SK-N-SH (cell line): ENCODE measurements around the gene TBRG4.

Experiments
- CHD2 ChIP-seq: fragments of 150-350 bp; IDR thresholded peaks from 2 replicates; pipeline ENCODE4 v1.6.1; 2018; ENCODE audit warnings: low read length; ENCODE audit not compliant: partially characterized antibody
- EP300 ChIP-seq, 2 experiments: IDR thresholded peaks; 2 replicates each; pipeline versions ENCODE4 v1.4.0 to v1.6.1; 2012; ENCODE audit warnings: borderline replicate concordance in 1 of 2, low read depth in 1 of 2, low read length in 1 of 2
- EZH2phosphoT487 ChIP-seq: fragments of 200-600 bp; sonication (generic); IDR thresholded peaks from 2 replicates; pipeline ENCODE4 v1.6.1; 2017; ENCODE audit warnings: low read depth, mixed run types, mild to moderate bottlenecking, antibody characterized with exemption, moderate library complexity, borderline replicate concordance
- POLR2AphosphoS5 ChIP-seq: IDR thresholded peaks from 2 replicates; pipeline ENCODE4 v1.6.1; 2012; ENCODE audit warnings: low read depth, low read length
- TF ChIP-seq, protein P1 (sequence below): IDR thresholded peaks from 2 replicates; pipeline ENCODE4; 2012
- TF ChIP-seq, protein P2 (sequence below): IDR thresholded peaks from 2 replicates; pipeline ENCODE4 v1.4.0; 2012; ENCODE audit warnings: low read depth
- TF ChIP-seq, protein P3 (sequence below): fragments of 200-600 bp; sonication (generic); IDR thresholded peaks from 2 replicates; pipeline ENCODE4 v1.6.1; 2017; ENCODE audit warnings: antibody characterized with exemption, mild to moderate bottlenecking, moderate library complexity

DNA sequence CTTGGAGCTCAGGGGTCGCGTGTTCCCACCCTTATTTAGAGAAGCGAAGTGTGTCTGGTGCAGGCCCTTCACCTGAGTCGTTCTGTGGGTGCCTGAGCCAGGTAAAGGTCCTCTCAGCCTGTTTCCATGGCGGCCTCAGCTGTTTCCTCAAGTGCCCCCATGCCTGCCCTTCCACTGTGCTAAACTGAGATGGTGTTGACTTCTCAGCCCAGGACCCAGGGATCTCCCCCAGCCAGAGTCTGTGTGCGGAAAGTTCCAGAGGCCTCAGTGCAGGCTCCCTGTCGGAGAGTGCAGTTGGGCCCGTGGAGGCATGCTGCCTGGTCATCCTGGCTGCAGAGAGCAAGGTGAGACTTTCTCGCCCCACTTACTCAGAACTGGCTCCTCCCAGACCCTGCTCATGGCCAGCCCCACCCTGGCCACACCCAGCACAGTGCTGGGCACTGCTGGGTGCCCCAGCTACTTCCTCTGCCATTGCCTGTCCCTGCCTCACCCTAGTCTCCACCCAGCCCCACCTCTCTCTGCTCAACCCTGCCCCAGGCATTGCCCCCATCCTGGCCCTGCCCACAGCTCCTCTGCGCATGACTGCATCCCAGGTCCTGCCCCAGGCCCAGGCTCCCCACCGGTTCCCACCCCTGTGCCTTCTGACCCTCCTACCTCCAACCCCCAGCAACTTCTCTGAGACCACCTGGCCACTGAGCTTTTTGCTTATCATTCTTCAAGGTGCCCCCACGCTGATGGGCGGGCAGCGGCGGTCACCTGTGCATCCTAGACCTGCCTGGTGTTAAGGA, 43.1 kb downstream of the TBRG4 start:
- TF ChIP-seq, protein P1, sequence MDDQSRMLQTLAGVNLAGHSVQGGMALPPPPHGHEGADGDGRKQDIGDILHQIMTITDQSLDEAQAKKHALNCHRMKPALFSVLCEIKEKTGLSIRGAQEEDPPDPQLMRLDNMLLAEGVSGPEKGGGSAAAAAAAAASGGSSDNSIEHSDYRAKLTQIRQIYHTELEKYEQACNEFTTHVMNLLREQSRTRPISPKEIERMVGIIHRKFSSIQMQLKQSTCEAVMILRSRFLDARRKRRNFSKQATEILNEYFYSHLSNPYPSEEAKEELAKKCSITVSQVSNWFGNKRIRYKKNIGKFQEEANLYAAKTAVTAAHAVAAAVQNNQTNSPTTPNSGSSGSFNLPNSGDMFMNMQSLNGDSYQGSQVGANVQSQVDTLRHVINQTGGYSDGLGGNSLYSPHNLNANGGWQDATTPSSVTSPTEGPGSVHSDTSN = no peak
- TF ChIP-seq POLR2AphosphoS5 = no peak
- TF ChIP-seq, protein P2, sequence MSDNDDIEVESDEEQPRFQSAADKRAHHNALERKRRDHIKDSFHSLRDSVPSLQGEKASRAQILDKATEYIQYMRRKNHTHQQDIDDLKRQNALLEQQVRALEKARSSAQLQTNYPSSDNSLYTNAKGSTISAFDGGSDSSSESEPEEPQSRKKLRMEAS = no peak
- TF ChIP-seq CHD2 = no peak
- TF ChIP-seq EZH2phosphoT487 = no peak
- TF ChIP-seq, protein P3, sequence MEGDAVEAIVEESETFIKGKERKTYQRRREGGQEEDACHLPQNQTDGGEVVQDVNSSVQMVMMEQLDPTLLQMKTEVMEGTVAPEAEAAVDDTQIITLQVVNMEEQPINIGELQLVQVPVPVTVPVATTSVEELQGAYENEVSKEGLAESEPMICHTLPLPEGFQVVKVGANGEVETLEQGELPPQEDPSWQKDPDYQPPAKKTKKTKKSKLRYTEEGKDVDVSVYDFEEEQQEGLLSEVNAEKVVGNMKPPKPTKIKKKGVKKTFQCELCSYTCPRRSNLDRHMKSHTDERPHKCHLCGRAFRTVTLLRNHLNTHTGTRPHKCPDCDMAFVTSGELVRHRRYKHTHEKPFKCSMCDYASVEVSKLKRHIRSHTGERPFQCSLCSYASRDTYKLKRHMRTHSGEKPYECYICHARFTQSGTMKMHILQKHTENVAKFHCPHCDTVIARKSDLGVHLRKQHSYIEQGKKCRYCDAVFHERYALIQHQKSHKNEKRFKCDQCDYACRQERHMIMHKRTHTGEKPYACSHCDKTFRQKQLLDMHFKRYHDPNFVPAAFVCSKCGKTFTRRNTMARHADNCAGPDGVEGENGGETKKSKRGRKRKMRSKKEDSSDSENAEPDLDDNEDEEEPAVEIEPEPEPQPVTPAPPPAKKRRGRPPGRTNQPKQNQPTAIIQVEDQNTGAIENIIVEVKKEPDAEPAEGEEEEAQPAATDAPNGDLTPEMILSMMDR = no peak
- TF ChIP-seq EP300 (IDR thresholded peaks at IDR 0.05; ENCODE audit: borderline replicate concordance in 1 of 2, low read depth in 1 of 2, low read length in 1 of 2) = no peak
